ENCODE measurements around the gene CRIM1.

DNA sequence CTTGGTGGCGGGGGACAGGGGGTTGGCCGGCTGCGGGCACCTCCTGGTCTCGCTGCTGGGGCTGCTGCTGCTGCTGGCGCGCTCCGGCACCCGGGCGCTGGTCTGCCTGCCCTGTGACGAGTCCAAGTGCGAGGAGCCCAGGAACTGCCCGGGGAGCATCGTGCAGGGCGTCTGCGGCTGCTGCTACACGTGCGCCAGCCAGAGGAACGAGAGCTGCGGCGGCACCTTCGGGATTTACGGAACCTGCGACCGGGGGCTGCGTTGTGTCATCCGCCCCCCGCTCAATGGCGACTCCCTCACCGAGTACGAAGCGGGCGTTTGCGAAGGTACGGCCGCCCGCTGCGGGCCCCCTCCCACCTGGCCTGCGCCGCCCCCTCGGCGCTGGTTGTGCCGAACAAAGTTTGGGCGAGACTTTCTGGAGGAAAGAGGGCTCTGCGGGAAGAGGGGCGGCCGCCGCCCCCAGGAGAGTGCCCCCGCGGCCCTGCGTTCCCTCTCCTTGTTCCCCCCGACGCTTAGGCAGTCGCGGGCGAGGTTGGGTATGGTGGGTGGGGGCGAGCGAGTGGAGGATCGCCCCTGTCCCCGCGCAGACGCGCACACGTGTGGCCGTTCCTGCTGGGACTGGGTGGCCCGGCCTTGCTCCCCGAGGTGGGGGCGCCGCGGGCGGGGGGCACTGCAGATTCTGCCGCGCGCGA lies 866 bp downstream of the CRIM1 start:
- TF ChIP-seq, protein P1, sequence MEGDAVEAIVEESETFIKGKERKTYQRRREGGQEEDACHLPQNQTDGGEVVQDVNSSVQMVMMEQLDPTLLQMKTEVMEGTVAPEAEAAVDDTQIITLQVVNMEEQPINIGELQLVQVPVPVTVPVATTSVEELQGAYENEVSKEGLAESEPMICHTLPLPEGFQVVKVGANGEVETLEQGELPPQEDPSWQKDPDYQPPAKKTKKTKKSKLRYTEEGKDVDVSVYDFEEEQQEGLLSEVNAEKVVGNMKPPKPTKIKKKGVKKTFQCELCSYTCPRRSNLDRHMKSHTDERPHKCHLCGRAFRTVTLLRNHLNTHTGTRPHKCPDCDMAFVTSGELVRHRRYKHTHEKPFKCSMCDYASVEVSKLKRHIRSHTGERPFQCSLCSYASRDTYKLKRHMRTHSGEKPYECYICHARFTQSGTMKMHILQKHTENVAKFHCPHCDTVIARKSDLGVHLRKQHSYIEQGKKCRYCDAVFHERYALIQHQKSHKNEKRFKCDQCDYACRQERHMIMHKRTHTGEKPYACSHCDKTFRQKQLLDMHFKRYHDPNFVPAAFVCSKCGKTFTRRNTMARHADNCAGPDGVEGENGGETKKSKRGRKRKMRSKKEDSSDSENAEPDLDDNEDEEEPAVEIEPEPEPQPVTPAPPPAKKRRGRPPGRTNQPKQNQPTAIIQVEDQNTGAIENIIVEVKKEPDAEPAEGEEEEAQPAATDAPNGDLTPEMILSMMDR (IDR thresholded peaks at IDR 0.05 in 4 of 5, conservative IDR thresholded peaks at IDR 0.05 in 1 of 5) = no peak
- no peak for TF ChIP-seq POLR2A (IDR thresholded peaks at IDR 0.05)
